GM23338 (cell line): ENCODE results near the gene CSF1R. TPM values are rescaled to one million over a fixed set of nuclear protein-coding genes. Genes with fewer than 3 reads are reported as not detected.

Source experiments
- ATAC-seq: fragments of 200-7000 bp; cut with Tn5 transposase; 3 replicates; pipeline ENCODE4 v1.9.1; 2020
- DNase-seq: peaks from one replicate; pipeline ENCODE4 v3.0.0-alpha.2; 2015; ENCODE audit warnings: low spot score
- H2AFZ ChIP-seq: fragments of 200-600 bp; sonication (generic); 2 replicates; pipeline ENCODE4 v1.8.0; 2016; ENCODE audit warnings: antibody characterized with exemption, mild to moderate bottlenecking, moderate library complexity
- H3F3A ChIP-seq: fragments of 200-600 bp; sonication (generic); replicated peaks from 2 replicates; pipeline ENCODE4 v1.8.0; 2017; ENCODE audit warnings: antibody characterized with exemption, mixed run types, low read depth
- H3K27ac ChIP-seq: fragments of 200-600 bp; sonication (generic); 2 replicates; pipeline ENCODE4 v1.6.1; 2016; ENCODE audit warnings: low read depth
- H3K27me3 ChIP-seq: fragments of 200-600 bp; sonication (generic); 2 replicates; pipeline ENCODE4 v1.8.0; 2016; ENCODE audit warnings: mild to moderate bottlenecking, mixed run types, moderate library complexity; ENCODE audit not compliant: insufficient read depth
- H3K36me3 ChIP-seq: fragments of 200-600 bp; sonication (generic); 2 replicates; pipeline ENCODE4 v1.8.0; 2016; ENCODE audit warnings: mild to moderate bottlenecking; ENCODE audit not compliant: insufficient read depth
- H3K4me1 ChIP-seq: fragments of 200-600 bp; sonication (generic); 2 replicates; pipeline ENCODE4 v1.8.0; 2016; ENCODE audit warnings: mild to moderate bottlenecking, moderate library complexity; ENCODE audit not compliant: insufficient read depth
- H3K4me2 ChIP-seq: fragments of 200-600 bp; sonication (generic); 2 replicates; pipeline ENCODE4 v1.7.1; 2017; ENCODE audit warnings: mixed run types
- H3K4me3 ChIP-seq: fragments of 200-600 bp; sonication (generic); 2 replicates; pipeline ENCODE4 v1.6.1; 2016; ENCODE audit warnings: mixed run types
- H3K79me2 ChIP-seq: fragments of 200-600 bp; sonication (generic); replicated peaks from 2 replicates; pipeline ENCODE4 v1.8.0; 2017; ENCODE audit warnings: mild to moderate bottlenecking; ENCODE audit not compliant: insufficient read depth
- H3K9me2 ChIP-seq: fragments of 200-600 bp; sonication (generic); 2 replicates; pipeline ENCODE4 v1.8.0; 2017; ENCODE audit not compliant: insufficient read depth
- H4K20me1 ChIP-seq: fragments of 200-600 bp; sonication (generic); replicated peaks from 2 replicates; pipeline ENCODE4 v1.8.0; 2017; ENCODE audit warnings: mild to moderate bottlenecking; ENCODE audit not compliant: insufficient read depth
- H3K27ac Mint-ChIP-seq: 2 replicates; pipeline ENCODE4 v1.8.0; 2020; ENCODE audit warnings: inconsistent platforms, mild to moderate bottlenecking, moderate library complexity, mixed read lengths
- H3K27me3 Mint-ChIP-seq: 3 replicates; pipeline ENCODE4 v1.8.0; 2022; ENCODE audit warnings: low read depth, mild to moderate bottlenecking, moderate library complexity, mixed read lengths, inconsistent platforms; ENCODE audit not compliant: insufficient read depth, poor library complexity
- H3K36me3 Mint-ChIP-seq: 3 replicates; pipeline ENCODE4 v1.8.0; 2021; ENCODE audit warnings: low read depth, mild to moderate bottlenecking, inconsistent platforms, moderate library complexity, mixed read lengths
- H3K4me1 Mint-ChIP-seq: 3 replicates; pipeline ENCODE4 v1.8.0; 2020; ENCODE audit warnings: mild to moderate bottlenecking, inconsistent platforms, mixed read lengths
- H3K4me3 Mint-ChIP-seq: 3 replicates; pipeline ENCODE4 v1.8.0; 2021; ENCODE audit warnings: moderate library complexity, mild to moderate bottlenecking, inconsistent platforms, mixed read lengths
- H3K9me3 Mint-ChIP-seq: 3 replicates; pipeline ENCODE4 v1.8.0; 2020; ENCODE audit warnings: moderate library complexity, mild to moderate bottlenecking, inconsistent platforms, mixed read lengths
- CTCF ChIP-seq, 2 experiments: fragments of 200-600 bp in 1 of 2; sonication (generic) in 1 of 2; conservative IDR thresholded peaks; 2 replicates each; pipeline versions ENCODE4 v1.5.1 to v1.6.1; 2016 to 2017; ENCODE audit warnings: antibody characterized with exemption in 2 of 2, low read depth in 2 of 2, mild to moderate bottlenecking in 2 of 2, moderate library complexity in 1 of 2
- EZH2 ChIP-seq: fragments of 200-600 bp; sonication (generic); IDR thresholded peaks from one replicate; pipeline ENCODE4 v1.8.0; 2017; ENCODE audit warnings: antibody characterized with exemption, mild to moderate bottlenecking, low read depth; ENCODE audit not compliant: unreplicated experiment
- JUNB ChIP-seq: IDR thresholded peaks from one replicate; pipeline ENCODE4 v1.6.1; 2016; ENCODE audit warnings: antibody characterized with exemption; ENCODE audit not compliant: unreplicated experiment
- NANOG ChIP-seq: IDR thresholded peaks from 2 replicates; pipeline ENCODE4 v1.6.1; 2016; ENCODE audit warnings: antibody characterized with exemption, borderline replicate concordance
- POLR2AphosphoS5 ChIP-seq: IDR thresholded peaks from 2 replicates; pipeline ENCODE4 v1.6.1; 2016; ENCODE audit warnings: antibody characterized with exemption, low read depth
- REST ChIP-seq: IDR thresholded peaks from one replicate; pipeline ENCODE4 v1.6.1; 2018; ENCODE audit warnings: antibody characterized with exemption; ENCODE audit not compliant: unreplicated experiment
- STAT1 ChIP-seq: IDR thresholded peaks from one replicate; pipeline ENCODE4 v1.6.1; 2016; ENCODE audit warnings: antibody characterized with exemption; ENCODE audit not compliant: unreplicated experiment
- ZNF114 ChIP-seq: fragments of 250-450 bp; sonication (Bioruptor Pico); IDR thresholded peaks from 2 replicates; pipeline ENCODE4 v1.5.0; 2020; ENCODE audit warnings: mild to moderate bottlenecking, moderate library complexity
- ZNF331 ChIP-seq: fragments of 250-450 bp; sonication (Bioruptor Pico); IDR thresholded peaks from 2 replicates; pipeline ENCODE4 v1.5.0; 2020; ENCODE audit warnings: low read depth, mild to moderate bottlenecking, moderate library complexity
- polyA plus RNA-seq: library from polyadenylated mRNA; unstranded; fragments of >200 nt; fragmentation: Nextera tagmentation; extraction: Ambion mirVana; gene quantifications from 2 replicates; pipeline ENCODE4 v1.2.1, GENCODE V29; 2016
- total RNA-seq: library from RNA; depleted of rRNA; stranded (reverse); fragments of >200 nt; shearing (Covaris generic); gene quantifications from 2 replicates; pipeline ENCODE4 v1.2.3, GENCODE V29; 2014
- TF ChIP-seq, protein P1 (sequence below): IDR thresholded peaks from 2 replicates; pipeline ENCODE4 v1.6.1; 2016; ENCODE audit warnings: antibody characterized with exemption
- TF ChIP-seq, protein P2 (sequence below): fragments of 250-450 bp; sonication (Bioruptor Pico); IDR thresholded peaks from 2 replicates; pipeline ENCODE4 v1.5.0; 2020; ENCODE audit warnings: mild to moderate bottlenecking, moderate library complexity

The CSF1R gene
- total and polyA plus RNA-seq, 2 experiments from 2014 or later = 0.21 TPM; not detected in 1

GRCh38 chr5:150064681-150065220 is 21.6 kb downstream of the CSF1R start (continued):
- TF ChIP-seq ZNF331 (CRISPR knock-in tag) (no peak), NANOG (no peak), POLR2AphosphoS5 (no peak), STAT1 (no peak), EZH2 (no peak)
- TF ChIP-seq, protein P1, sequence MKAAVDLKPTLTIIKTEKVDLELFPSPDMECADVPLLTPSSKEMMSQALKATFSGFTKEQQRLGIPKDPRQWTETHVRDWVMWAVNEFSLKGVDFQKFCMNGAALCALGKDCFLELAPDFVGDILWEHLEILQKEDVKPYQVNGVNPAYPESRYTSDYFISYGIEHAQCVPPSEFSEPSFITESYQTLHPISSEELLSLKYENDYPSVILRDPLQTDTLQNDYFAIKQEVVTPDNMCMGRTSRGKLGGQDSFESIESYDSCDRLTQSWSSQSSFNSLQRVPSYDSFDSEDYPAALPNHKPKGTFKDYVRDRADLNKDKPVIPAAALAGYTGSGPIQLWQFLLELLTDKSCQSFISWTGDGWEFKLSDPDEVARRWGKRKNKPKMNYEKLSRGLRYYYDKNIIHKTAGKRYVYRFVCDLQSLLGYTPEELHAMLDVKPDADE = no peak

DNA sequence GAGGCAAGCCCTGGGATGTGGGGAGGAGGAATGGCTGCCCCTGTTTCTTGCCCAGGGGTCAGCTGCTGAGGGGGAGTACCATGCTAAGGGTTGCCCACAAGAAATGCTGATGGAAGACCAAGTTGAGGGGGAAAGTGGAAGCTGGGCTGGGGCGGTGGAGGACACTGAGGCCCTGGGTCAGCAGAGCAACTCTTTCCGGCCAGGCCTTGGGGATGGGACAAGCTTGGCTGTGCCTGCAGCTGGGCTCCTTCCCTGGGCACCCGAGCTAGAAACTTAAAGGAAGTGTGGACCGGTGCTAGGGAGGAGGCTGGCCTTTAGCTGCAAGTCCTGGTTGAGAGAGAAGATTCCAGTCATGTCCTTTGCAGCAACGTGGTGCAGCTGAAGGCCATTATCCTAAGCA is 22.7 kb downstream of the CSF1R start:
- H3K27ac Mint-ChIP-seq = no peak overlapping the region
- TF ChIP-seq, protein P2, sequence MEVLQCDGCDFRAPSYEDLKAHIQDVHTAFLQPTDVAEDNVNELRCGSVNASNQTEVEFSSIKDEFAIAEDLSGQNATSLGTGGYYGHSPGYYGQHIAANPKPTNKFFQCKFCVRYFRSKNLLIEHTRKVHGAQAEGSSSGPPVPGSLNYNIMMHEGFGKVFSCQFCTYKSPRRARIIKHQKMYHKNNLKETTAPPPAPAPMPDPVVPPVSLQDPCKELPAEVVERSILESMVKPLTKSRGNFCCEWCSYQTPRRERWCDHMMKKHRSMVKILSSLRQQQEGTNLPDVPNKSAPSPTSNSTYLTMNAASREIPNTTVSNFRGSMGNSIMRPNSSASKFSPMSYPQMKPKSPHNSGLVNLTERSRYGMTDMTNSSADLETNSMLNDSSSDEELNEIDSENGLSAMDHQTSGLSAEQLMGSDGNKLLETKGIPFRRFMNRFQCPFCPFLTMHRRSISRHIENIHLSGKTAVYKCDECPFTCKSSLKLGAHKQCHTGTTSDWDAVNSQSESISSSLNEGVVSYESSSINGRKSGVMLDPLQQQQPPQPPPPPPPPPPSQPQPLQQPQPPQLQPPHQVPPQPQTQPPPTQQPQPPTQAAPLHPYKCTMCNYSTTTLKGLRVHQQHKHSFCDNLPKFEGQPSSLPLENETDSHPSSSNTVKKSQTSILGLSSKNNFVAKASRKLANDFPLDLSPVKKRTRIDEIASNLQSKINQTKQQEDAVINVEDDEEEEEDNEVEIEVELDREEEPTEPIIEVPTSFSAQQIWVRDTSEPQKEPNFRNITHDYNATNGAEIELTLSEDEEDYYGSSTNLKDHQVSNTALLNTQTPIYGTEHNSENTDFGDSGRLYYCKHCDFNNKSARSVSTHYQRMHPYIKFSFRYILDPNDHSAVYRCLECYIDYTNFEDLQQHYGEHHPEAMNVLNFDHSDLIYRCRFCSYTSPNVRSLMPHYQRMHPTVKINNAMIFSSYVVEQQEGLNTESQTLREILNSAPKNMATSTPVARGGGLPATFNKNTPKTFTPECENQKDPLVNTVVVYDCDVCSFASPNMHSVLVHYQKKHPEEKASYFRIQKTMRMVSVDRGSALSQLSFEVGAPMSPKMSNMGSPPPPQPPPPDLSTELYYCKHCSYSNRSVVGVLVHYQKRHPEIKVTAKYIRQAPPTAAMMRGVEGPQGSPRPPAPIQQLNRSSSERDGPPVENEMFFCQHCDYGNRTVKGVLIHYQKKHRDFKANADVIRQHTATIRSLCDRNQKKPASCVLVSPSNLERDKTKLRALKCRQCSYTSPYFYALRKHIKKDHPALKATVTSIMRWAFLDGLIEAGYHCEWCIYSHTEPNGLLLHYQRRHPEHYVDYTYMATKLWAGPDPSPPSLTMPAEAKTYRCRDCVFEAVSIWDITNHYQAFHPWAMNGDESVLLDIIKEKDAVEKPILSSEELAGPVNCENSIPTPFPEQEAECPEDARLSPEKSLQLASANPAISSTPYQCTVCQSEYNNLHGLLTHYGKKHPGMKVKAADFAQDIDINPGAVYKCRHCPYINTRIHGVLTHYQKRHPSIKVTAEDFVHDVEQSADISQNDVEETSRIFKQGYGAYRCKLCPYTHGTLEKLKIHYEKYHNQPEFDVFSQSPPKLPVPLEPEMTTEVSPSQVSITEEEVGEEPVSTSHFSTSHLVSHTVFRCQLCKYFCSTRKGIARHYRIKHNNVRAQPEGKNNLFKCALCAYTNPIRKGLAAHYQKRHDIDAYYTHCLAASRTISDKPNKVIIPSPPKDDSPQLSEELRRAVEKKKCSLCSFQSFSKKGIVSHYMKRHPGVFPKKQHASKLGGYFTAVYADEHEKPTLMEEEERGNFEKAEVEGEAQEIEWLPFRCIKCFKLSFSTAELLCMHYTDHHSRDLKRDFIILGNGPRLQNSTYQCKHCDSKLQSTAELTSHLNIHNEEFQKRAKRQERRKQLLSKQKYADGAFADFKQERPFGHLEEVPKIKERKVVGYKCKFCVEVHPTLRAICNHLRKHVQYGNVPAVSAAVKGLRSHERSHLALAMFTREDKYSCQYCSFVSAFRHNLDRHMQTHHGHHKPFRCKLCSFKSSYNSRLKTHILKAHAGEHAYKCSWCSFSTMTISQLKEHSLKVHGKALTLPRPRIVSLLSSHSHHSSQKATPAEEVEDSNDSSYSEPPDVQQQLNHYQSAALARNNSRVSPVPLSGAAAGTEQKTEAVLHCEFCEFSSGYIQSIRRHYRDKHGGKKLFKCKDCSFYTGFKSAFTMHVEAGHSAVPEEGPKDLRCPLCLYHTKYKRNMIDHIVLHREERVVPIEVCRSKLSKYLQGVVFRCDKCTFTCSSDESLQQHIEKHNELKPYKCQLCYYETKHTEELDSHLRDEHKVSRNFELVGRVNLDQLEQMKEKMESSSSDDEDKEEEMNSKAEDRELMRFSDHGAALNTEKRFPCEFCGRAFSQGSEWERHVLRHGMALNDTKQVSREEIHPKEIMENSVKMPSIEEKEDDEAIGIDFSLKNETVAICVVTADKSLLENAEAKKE (CRISPR knock-in tag) = no peak
- TF ChIP-seq CTCF (conservative IDR thresholded peaks at IDR 0.05; ENCODE audit: low read depth in 2 of 2) (no peak), ZNF114 (CRISPR knock-in tag) (no peak), POLR2AphosphoS5 (no peak), JUNB (no peak), EZH2 (no peak), NANOG (no peak), ZNF331 (CRISPR knock-in tag) (no peak), REST (no peak)
- TF ChIP-seq, protein P1 = no peak

More for the DNA sequence above, 22.7 kb downstream of the CSF1R start:
- no peak overlapping the region for H3K4me3 ChIP-seq
- H3F3A ChIP-seq = no peaks in the 10 kb centered on the region
- ATAC-seq (no peak), DNase-seq (no peak)
- Mint-ChIP-seq H3K36me3 (no peaks in the 10 kb centered on the region), H3K4me1 (peaks cover 3% of the 10 kb centered on the region), H3K27me3 (peaks cover 9% of the 10 kb centered on the region), H3K4me3 (no peak overlapping the region), H3K9me3 (no peaks in the 10 kb centered on the region)
- no peaks in the 10 kb centered on the region for H4K20me1 ChIP-seq
- no peaks in the 10 kb centered on the region for H3K79me2 ChIP-seq
- no peak overlapping the region for H3K4me2 ChIP-seq
- no peaks in the 10 kb centered on the region for H3K9me2 ChIP-seq
- H3K4me1 ChIP-seq = no peaks in the 10 kb centered on the region
- H3K36me3 ChIP-seq = no peaks in the 10 kb centered on the region
- H3K27me3 ChIP-seq = no peaks in the 10 kb centered on the region
- H2AFZ ChIP-seq = no peak overlapping the region
- H3K27ac ChIP-seq = no peak overlapping the region
